ENCODE results near the gene MUC6. TPM values are rescaled to one million over a fixed set of nuclear protein-coding genes. Genes with fewer than 3 reads are reported as not detected.
A peak's percentile ranks its signal among the peaks of the same experiment; 100 is the strongest.

The MUC6 gene
- total and polyA plus RNA-seq, 2 donors (not counting 3 experiments of a cell fraction or from before 2014, with no cell fraction given): not detected

DNA sequence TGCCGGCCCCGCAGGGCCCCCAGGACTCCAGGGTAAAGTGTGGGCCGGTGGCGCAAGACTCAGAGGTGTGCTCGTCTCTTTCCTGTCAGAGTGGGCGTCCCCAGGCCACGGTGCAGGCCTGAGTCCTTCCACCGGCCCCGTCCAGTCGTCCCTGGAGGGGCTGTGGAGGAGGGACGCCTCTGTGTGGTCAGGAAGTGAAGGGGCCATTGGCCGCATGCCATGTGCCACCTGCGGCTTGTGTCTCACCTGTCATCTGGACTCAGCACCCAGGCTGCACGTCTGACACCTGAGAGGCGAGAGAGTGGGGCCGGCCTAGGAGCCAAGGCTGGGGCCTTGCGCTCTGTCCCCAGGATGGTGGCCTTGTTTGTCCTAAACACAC lies 25.2 kb downstream of the MUC6 start:
- H3K4me3 ChIP-seq (replicated peaks in 1 of 3; ENCODE audit: insufficient read depth in 1 of 3, low read depth in 1 of 3, low read length in 3 of 3): no peak overlapping the region
- no peaks in the 10 kb centered on the region for H3K9me1 ChIP-seq (replicated peaks; ENCODE audit: control insufficient read depth, extremely low read depth, insufficient read depth, low read length)
- no TSS peak for BruUV-seq (replicated peaks)
- ChIA-PET POLR2A (no interaction called here), CTCF (interaction anchor here (1.6 kb wide), 1 partner anchor 15 kb away, joined by 3 read pairs; no protein-coding TSS in a partner anchor)
- no peak overlapping the region for H3K27ac ChIP-seq (ENCODE audit: insufficient read depth, low read depth, low read length)
- H3K36me3 ChIP-seq (ENCODE audit: control insufficient read depth in 2 of 2, extremely low read depth in 1 of 2, insufficient read depth in 2 of 2, low read length in 2 of 2): peaks cover 11 to 40% of the 10 kb centered on the region in 2 experiments
- no peaks in the 10 kb centered on the region for H3K9me3 ChIP-seq (replicated peaks; ENCODE audit: control insufficient read depth, insufficient read depth, low read length)
- no peaks in the 10 kb centered on the region for H3K79me2 ChIP-seq (ENCODE audit: control insufficient read depth, insufficient read depth, low read length)
- no peaks in the 10 kb centered on the region for H3K4me1 ChIP-seq (ENCODE audit: control insufficient read depth, extremely low read depth, insufficient read depth, low read length)
- intact Hi-C loops (cut with micrococcal nuclease): no loop called here
- H3K27me3 ChIP-seq (ENCODE audit: control insufficient read depth in 2 of 2, insufficient read depth in 2 of 2, low read length in 2 of 2): no peaks in the 10 kb centered on the region
- H3K9ac ChIP-seq (replicated peaks; ENCODE audit: extremely low read depth, insufficient read depth, low read length): no peak overlapping the region
- no peak for TF ChIP-seq JUN (IDR thresholded peaks at IDR 0.05; ENCODE audit: borderline replicate concordance, insufficient read depth, insufficient read length, low read depth)
- dilution Hi-C loops (cut with MboI; ENCODE audit: extremely low pct_ligation_motif_present, low sequenced_read_pairs): no loop called here
- H3K4me2 ChIP-seq (ENCODE audit: insufficient read depth, low read length): no peak overlapping the region
- H4K20me1 ChIP-seq (replicated peaks; ENCODE audit: control insufficient read depth, extremely low read depth, insufficient read depth, low read length): no peaks in the 10 kb centered on the region
- no peak for DNase-seq (ENCODE audit: low read depth, low spot score)
- no peak for FAIRE-seq
- no peak overlapping the region for H2AFZ ChIP-seq (ENCODE audit: low read depth, low read length)

DNA sequence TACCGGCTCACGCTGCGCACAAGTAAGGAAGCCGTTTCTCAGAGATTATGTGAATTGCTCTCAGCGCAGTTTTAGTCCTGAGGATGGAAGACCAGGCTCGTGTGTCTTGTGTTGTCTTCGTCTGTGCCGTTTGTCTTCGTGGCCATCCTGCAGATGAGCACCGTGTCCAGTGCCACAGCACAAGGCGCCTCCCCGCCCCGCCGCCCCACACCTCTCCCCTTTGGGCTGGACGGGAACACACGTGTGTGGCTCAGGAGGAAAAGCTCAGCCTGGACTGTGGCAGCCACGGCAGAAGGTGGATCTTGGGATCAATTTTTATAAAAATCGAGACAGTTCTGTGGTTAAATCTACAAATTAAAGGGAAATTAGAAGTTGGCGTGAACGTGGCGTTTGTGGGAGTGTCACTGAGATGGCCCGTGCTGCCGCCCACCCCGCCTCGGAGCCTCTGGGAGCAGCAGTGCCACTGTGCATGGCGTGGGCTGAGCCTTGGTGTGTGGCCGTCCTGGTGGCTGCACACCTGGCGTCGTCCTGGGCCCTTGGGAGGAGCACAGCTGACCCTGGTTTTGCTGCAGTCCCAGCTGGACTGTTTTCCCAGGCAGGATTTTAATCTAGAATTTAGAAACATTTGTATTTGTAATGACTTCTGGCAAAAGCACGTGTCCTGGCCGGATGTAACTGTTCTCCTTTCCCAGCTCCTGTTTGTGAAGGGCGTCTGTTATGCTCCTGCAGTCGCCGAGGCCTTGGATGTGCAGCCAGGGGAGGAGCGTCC lies 25.8 kb downstream of the MUC6 start:
- no peak overlapping the region for H2AFZ ChIP-seq (ENCODE audit: low read depth, low read length)
- TSS peak; percentile 35 for BruUV-seq (replicated peaks)
- intact Hi-C loops (cut with micrococcal nuclease): no loop called here
- ChIA-PET CTCF (interaction anchor here (1.6 kb wide), 1 partner anchor 15 kb away, joined by 3 read pairs; no protein-coding TSS in a partner anchor), POLR2A (no interaction called here)
- DNase-seq (ENCODE audit: low read depth, low spot score) (no peak), FAIRE-seq (no peak)
- H3K4me2 ChIP-seq (ENCODE audit: insufficient read depth, low read length): no peak overlapping the region
- H3K36me3 ChIP-seq (ENCODE audit: control insufficient read depth in 2 of 2, extremely low read depth in 1 of 2, insufficient read depth in 2 of 2, low read length in 2 of 2): peaks cover 11 to 40% of the 10 kb centered on the region in 2 experiments
- H3K27me3 ChIP-seq (ENCODE audit: control insufficient read depth in 2 of 2, insufficient read depth in 2 of 2, low read length in 2 of 2): no peaks in the 10 kb centered on the region
- TF ChIP-seq POLR2AphosphoS5 (IDR thresholded peaks at IDR 0.05; ENCODE audit: insufficient read depth, low read depth, low read length) (no peak), GATA2 (IDR thresholded peaks at IDR 0.05; ENCODE audit: insufficient read depth, insufficient read length, low read depth, low read length) (no peak), EZH2 (IDR thresholded peaks at IDR 0.05; ENCODE audit: borderline replicate concordance, low read depth, low read length, severe bottlenecking) (no peak), POLR2A (IDR thresholded peaks at IDR 0.05; ENCODE audit: low read depth, low read length) (no peak), FOS (IDR thresholded peaks at IDR 0.05; ENCODE audit: borderline replicate concordance, insufficient read depth, low read length) (no peak), JUN (IDR thresholded peaks at IDR 0.05; ENCODE audit: borderline replicate concordance, insufficient read depth, insufficient read length, low read depth) (no peak), MYC (IDR thresholded peaks at IDR 0.05; ENCODE audit: low read depth, low read length) (no peak)
- TF ChIP-seq, protein P1, sequence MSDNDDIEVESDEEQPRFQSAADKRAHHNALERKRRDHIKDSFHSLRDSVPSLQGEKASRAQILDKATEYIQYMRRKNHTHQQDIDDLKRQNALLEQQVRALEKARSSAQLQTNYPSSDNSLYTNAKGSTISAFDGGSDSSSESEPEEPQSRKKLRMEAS (IDR thresholded peaks at IDR 0.05; ENCODE audit: insufficient read depth, insufficient read length): no peak
- TF ChIP-seq, protein P2, sequence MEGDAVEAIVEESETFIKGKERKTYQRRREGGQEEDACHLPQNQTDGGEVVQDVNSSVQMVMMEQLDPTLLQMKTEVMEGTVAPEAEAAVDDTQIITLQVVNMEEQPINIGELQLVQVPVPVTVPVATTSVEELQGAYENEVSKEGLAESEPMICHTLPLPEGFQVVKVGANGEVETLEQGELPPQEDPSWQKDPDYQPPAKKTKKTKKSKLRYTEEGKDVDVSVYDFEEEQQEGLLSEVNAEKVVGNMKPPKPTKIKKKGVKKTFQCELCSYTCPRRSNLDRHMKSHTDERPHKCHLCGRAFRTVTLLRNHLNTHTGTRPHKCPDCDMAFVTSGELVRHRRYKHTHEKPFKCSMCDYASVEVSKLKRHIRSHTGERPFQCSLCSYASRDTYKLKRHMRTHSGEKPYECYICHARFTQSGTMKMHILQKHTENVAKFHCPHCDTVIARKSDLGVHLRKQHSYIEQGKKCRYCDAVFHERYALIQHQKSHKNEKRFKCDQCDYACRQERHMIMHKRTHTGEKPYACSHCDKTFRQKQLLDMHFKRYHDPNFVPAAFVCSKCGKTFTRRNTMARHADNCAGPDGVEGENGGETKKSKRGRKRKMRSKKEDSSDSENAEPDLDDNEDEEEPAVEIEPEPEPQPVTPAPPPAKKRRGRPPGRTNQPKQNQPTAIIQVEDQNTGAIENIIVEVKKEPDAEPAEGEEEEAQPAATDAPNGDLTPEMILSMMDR (IDR thresholded peaks at IDR 0.05; ENCODE audit: extremely low read depth in 1 of 2, insufficient read depth in 1 of 2, low read depth in 1 of 2, low read length in 2 of 2): no peak
- no peak overlapping the region for H3K4me3 ChIP-seq (replicated peaks in 1 of 3; ENCODE audit: insufficient read depth in 1 of 3, low read depth in 1 of 3, low read length in 3 of 3)
- H3K9ac ChIP-seq (replicated peaks; ENCODE audit: extremely low read depth, insufficient read depth, low read length): no peak overlapping the region
- H3K9me3 ChIP-seq (replicated peaks; ENCODE audit: control insufficient read depth, insufficient read depth, low read length): no peaks in the 10 kb centered on the region
- no peaks in the 10 kb centered on the region for H3K9me1 ChIP-seq (replicated peaks; ENCODE audit: control insufficient read depth, extremely low read depth, insufficient read depth, low read length)
- H3K27ac ChIP-seq (ENCODE audit: insufficient read depth, low read depth, low read length): no peak overlapping the region
- no peaks in the 10 kb centered on the region for H4K20me1 ChIP-seq (replicated peaks; ENCODE audit: control insufficient read depth, extremely low read depth, insufficient read depth, low read length)
- dilution Hi-C loops (cut with MboI; ENCODE audit: extremely low pct_ligation_motif_present, low sequenced_read_pairs): no loop called here
- H3K4me1 ChIP-seq (ENCODE audit: control insufficient read depth, extremely low read depth, insufficient read depth, low read length): no peaks in the 10 kb centered on the region
- no peaks in the 10 kb centered on the region for H3K79me2 ChIP-seq (ENCODE audit: control insufficient read depth, insufficient read depth, low read length)
